HCT116 (cell line): ENCODE measurements around the gene UBE2E2. TPM values are rescaled to one million over a fixed set of nuclear protein-coding genes. Genes with fewer than 3 reads are reported as not detected.

Source experiments
- ATAC-seq: fragments of 200-7000 bp; cut with Tn5 transposase; 2 replicates; pipeline ENCODE4 v1.9.1; 2020; ENCODE audit warnings: mild to moderate bottlenecking, moderate library complexity
- BruUV-seq: library from RNA; stranded (reverse); fragments of 400-500 nt; replicated peaks from 2 replicates; lab custom pipeline; 2021; lab: Mats Ljungman, UMichigan
- CTCF ChIA-PET: fragments of 300-600 bp; sonication (Branson Sonifier 250); formaldehyde crosslinking; loops from one replicate; lab custom pipeline; 2021; ENCODE audit warnings: antibody characterized with exemption; lab: Charles Lee
- POLR2A ChIA-PET: fragments of 300-600, 350-600 bp; sonication (Branson Sonifier 250); formaldehyde crosslinking; loops from one replicate; lab custom pipeline; 2021; ENCODE audit warnings: antibody characterized with exemption; lab: Charles Lee
- RAD21 ChIA-PET, 2 experiments: fragments of 300-600 bp; sonication (Branson Sonifier 250); formaldehyde crosslinking; loops; one replicate each; lab custom pipeline; 2023; ENCODE audit warnings: low total read pairs in 2 of 2; ENCODE audit not compliant: uncharacterized antibody in 2 of 2, unreplicated experiment in 2 of 2, low non-redundant PET in 1 of 2; lab: Charles Lee
- DNase-seq: peaks from one replicate; pipeline ENCODE4 v3.0.0-alpha.2; 2010; ENCODE audit warnings: low read depth, low spot score
- H2AFZ ChIP-seq: fragments of 200-600 bp; shearing (Covaris generic), sonication (generic); 2 replicates; pipeline ENCODE4 v1.6.1; 2017; ENCODE audit warnings: low read depth, mixed run types, mixed read lengths, antibody characterized with exemption, low read length; ENCODE audit not compliant: poor library complexity, severe bottlenecking
- H3K27ac ChIP-seq: 2 replicates; pipeline ENCODE4 v1.5.1; 2012; ENCODE audit warnings: low read depth, low read length
- H3K27me3 ChIP-seq: fragments of 200-600 bp; sonication (generic); 2 replicates; pipeline ENCODE4 v1.6.1; 2016; ENCODE audit warnings: mixed run types, low read length, mixed read lengths; ENCODE audit not compliant: insufficient read depth
- H3K36me3 ChIP-seq, 2 experiments: fragments of 200-500 bp in 1 of 2; fragments of 200-600 bp in 1 of 2; sonication (Bioruptor generic) in 1 of 2; sonication (generic) in 1 of 2; 2 replicates each; pipeline versions ENCODE4 v1.5.1 to v1.6.1; 2014 to 2016; ENCODE audit warnings: low read length in 2 of 2, inconsistent platforms in 1 of 2, mixed read lengths in 1 of 2, mixed run types in 1 of 2; ENCODE audit not compliant: insufficient read depth in 2 of 2, control insufficient read depth in 1 of 2
- H3K4me1 ChIP-seq, 2 experiments: fragments of 200-600 bp in 1 of 2; sonication (generic) in 1 of 2; 2 replicates each; pipeline versions ENCODE4 v1.5.1 to v1.6.1; 2012 to 2017; ENCODE audit warnings: low read length in 2 of 2, inconsistent platforms in 1 of 2, mild to moderate bottlenecking in 1 of 2, mixed read lengths in 1 of 2, mixed run types in 1 of 2, moderate library complexity in 1 of 2; ENCODE audit not compliant: insufficient read depth in 2 of 2, control insufficient read depth in 1 of 2
- H3K4me2 ChIP-seq: fragments of 200-600 bp; sonication (generic); 2 replicates; pipeline ENCODE4 v1.6.1; 2017; ENCODE audit warnings: mixed run types, low read length, mixed read lengths
- H3K4me3 ChIP-seq, 2 experiments: fragments of 200-600 bp in 1 of 2; sonication (generic) in 1 of 2; replicated peaks in 1 of 2; 2 replicates each; pipeline ENCODE4 v1.5.1; 2011 to 2016; ENCODE audit warnings: low read length in 2 of 2, control low read depth in 1 of 2, low read depth in 1 of 2, mild to moderate bottlenecking in 1 of 2, mixed read lengths in 1 of 2, mixed run types in 1 of 2
- H3K79me2 ChIP-seq: fragments of 200-600 bp; sonication (generic); 2 replicates; pipeline ENCODE4 v1.6.1; 2017; ENCODE audit warnings: mild to moderate bottlenecking, mixed run types, low read length, moderate library complexity, mixed read lengths; ENCODE audit not compliant: insufficient read depth
- H3K9ac ChIP-seq: fragments of 200-600 bp; sonication (generic); 2 replicates; pipeline ENCODE4 v1.6.1; 2016; ENCODE audit warnings: low read length, mixed read lengths
- H3K9me2 ChIP-seq: fragments of 200-600 bp; sonication (generic), shearing (Covaris generic); 2 replicates; pipeline ENCODE4 v1.6.1; 2017; ENCODE audit warnings: mixed run types, mild to moderate bottlenecking, moderate library complexity; ENCODE audit not compliant: insufficient read depth
- H3K9me3 ChIP-seq, 2 experiments: fragments of 200-500 bp in 1 of 2; fragments of 200-600 bp in 1 of 2; sonication (Bioruptor generic) in 1 of 2; sonication (generic) in 1 of 2; 2 replicates each; pipeline ENCODE4 v1.6.1; 2014 to 2017; ENCODE audit warnings: low read length in 2 of 2, mixed read lengths in 2 of 2, inconsistent platforms in 1 of 2, low read depth in 1 of 2, mild to moderate bottlenecking in 1 of 2, mixed run types in 1 of 2, moderate library complexity in 1 of 2; ENCODE audit not compliant: control insufficient read depth in 1 of 2, insufficient read depth in 1 of 2
- H4K20me1 ChIP-seq: fragments of 200-600 bp; sonication (generic), shearing (Covaris generic); 2 replicates; pipeline ENCODE4 v1.6.1; 2017; ENCODE audit warnings: mixed run types, mild to moderate bottlenecking, moderate library complexity; ENCODE audit not compliant: insufficient read depth
- CBX3 ChIP-seq: IDR thresholded peaks from 2 replicates; pipeline ENCODE4 v1.6.1; 2012; ENCODE audit warnings: low read depth
- EGR1 ChIP-seq: IDR thresholded peaks from 2 replicates; pipeline ENCODE4 v1.6.1; 2012; ENCODE audit warnings: low read depth
- ELF1 ChIP-seq: IDR thresholded peaks from 2 replicates; pipeline ENCODE4 v1.6.1; 2012; ENCODE audit warnings: low read depth, borderline replicate concordance
- EZH2 ChIP-seq: fragments of 200-600 bp; sonication (generic); IDR thresholded peaks from 2 replicates; pipeline ENCODE4 v1.6.1; 2017; ENCODE audit warnings: antibody characterized with exemption, mixed run types
- EZH2phosphoT487 ChIP-seq: fragments of 200-600 bp; IDR thresholded peaks from 2 replicates; pipeline ENCODE4 v1.6.1; 2018; ENCODE audit warnings: antibody characterized with exemption, borderline replicate concordance
- FOSL1 ChIP-seq: IDR thresholded peaks from 2 replicates; pipeline ENCODE4 v1.6.1; 2012; ENCODE audit warnings: low read depth
- JUND ChIP-seq: IDR thresholded peaks from 2 replicates; pipeline ENCODE4 v1.6.1; 2012
- MAX ChIP-seq: IDR thresholded peaks from 2 replicates; pipeline ENCODE4 v1.6.1; 2012
- POLR2AphosphoS5 ChIP-seq: IDR thresholded peaks from 2 replicates; pipeline ENCODE4 v1.6.1; 2011; ENCODE audit warnings: mild to moderate bottlenecking, low read depth, low read length, moderate library complexity
- RAD21 ChIP-seq: IDR thresholded peaks from 2 replicates; pipeline ENCODE4 v1.6.1; 2012; ENCODE audit warnings: low read depth, mild to moderate bottlenecking
- REST ChIP-seq: IDR thresholded peaks from 2 replicates; pipeline ENCODE4 v1.6.1; 2012; ENCODE audit warnings: low read depth
- SIN3A ChIP-seq: IDR thresholded peaks from 2 replicates; pipeline ENCODE4 v1.6.1; 2012; ENCODE audit warnings: low read depth
- SP1 ChIP-seq: IDR thresholded peaks from 2 replicates; pipeline ENCODE4 v1.6.1; 2012; ENCODE audit warnings: low read depth
- SRF ChIP-seq: IDR thresholded peaks from 2 replicates; pipeline ENCODE4 v1.6.1; 2012; ENCODE audit warnings: low read depth
- YY1 ChIP-seq: IDR thresholded peaks from 2 replicates; pipeline ENCODE4 v1.6.1; 2011; ENCODE audit warnings: low read length, low read depth, moderate library complexity, mild to moderate bottlenecking; ENCODE audit not compliant: insufficient replicate concordance; ENCODE audit errors: extremely low read depth
- ZBTB33 ChIP-seq: IDR thresholded peaks from 2 replicates; pipeline ENCODE4 v1.6.1; 2011; ENCODE audit warnings: mild to moderate bottlenecking, low read length, moderate library complexity; ENCODE audit not compliant: insufficient replicate concordance; ENCODE audit errors: extremely low read depth
- ZFX ChIP-seq: fragments of 450-650 bp; IDR thresholded peaks from 2 replicates; pipeline ENCODE4 v1.6.1; 2017
- ZNF274 ChIP-seq: fragments of 200-500 bp; sonication (Bioruptor generic); IDR thresholded peaks from 2 replicates; pipeline ENCODE4 v1.6.1; 2014; ENCODE audit warnings: mild to moderate bottlenecking, low read depth, low read length, inconsistent platforms
- intact Hi-C: fragments of 100-400 bp; cut with micrococcal nuclease; formaldehyde crosslinking; loops from 2 replicates; pipeline ENCODE4 v1.10.0; 2022
- total RNA-seq: library from RNA; stranded (reverse); gene quantifications from one replicate; pipeline ENCODE4 v1.2.1, GENCODE V29; 2021; ENCODE audit not compliant: unreplicated experiment
- TF ChIP-seq, protein P1 (sequence below), 3 experiments: fragments of 200-600 bp in 1 of 3; sonication (generic) in 1 of 3; IDR thresholded peaks in 2 of 3; conservative IDR thresholded peaks in 1 of 3; 2 replicates each; pipeline ENCODE4 v1.5.1; 2012 to 2017; ENCODE audit warnings: low read depth in 2 of 3, low read length in 2 of 3, antibody characterized with exemption in 1 of 3, borderline replicate concordance in 1 of 3, control low read depth in 1 of 3, mild to moderate bottlenecking in 1 of 3, mixed read lengths in 1 of 3, mixed run types in 1 of 3, moderate library complexity in 1 of 3; ENCODE audit not compliant: insufficient read depth in 1 of 3
- TF ChIP-seq, protein P2 (sequence below): IDR thresholded peaks from 2 replicates; pipeline ENCODE4 v1.6.1; 2012

Gene UBE2E2
- total RNA-seq, 1 experiment from 2014 or later: 21.4 TPM

DNA sequence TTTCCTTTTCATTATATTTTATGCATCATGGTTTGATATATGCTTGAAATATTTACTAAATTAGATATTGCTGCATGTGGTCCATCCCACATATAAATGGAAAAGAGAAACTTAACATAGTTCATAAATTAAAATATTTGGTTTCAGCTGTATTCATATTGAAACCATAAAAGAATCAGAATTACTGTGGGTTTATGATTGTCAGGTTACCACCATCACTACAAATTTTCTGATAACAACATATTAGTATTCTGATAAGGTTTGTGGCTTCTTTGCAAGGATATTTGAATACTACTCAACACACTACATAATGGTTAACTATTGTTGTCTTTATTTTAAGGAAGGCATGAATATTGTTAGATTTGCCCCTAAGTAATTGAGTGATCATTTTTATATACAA lies 235.5 kb downstream of the UBE2E2 start:
- no peak for DNase-seq
- Histone ChIP-seq H3K9me3 (no peaks in the 10 kb centered on the region), H3K27ac (no peak overlapping the region), H3K36me3 (no peaks in the 10 kb centered on the region), H3K4me3 (no peak overlapping the region), H4K20me1 (no peaks in the 10 kb centered on the region), H2AFZ (no peak overlapping the region), H3K4me1 (no peaks in the 10 kb centered on the region), H3K27me3 (no peaks in the 10 kb centered on the region), H3K9me2 (no peaks in the 10 kb centered on the region), H3K9ac (no peak overlapping the region), H3K4me2 (no peak overlapping the region), H3K79me2 (no peaks in the 10 kb centered on the region)
- BruUV-seq: no TSS peak
- ChIA-PET CTCF (no interaction called here), POLR2A (no interaction called here), RAD21 (no interaction called here)
- TF ChIP-seq, protein P1, sequence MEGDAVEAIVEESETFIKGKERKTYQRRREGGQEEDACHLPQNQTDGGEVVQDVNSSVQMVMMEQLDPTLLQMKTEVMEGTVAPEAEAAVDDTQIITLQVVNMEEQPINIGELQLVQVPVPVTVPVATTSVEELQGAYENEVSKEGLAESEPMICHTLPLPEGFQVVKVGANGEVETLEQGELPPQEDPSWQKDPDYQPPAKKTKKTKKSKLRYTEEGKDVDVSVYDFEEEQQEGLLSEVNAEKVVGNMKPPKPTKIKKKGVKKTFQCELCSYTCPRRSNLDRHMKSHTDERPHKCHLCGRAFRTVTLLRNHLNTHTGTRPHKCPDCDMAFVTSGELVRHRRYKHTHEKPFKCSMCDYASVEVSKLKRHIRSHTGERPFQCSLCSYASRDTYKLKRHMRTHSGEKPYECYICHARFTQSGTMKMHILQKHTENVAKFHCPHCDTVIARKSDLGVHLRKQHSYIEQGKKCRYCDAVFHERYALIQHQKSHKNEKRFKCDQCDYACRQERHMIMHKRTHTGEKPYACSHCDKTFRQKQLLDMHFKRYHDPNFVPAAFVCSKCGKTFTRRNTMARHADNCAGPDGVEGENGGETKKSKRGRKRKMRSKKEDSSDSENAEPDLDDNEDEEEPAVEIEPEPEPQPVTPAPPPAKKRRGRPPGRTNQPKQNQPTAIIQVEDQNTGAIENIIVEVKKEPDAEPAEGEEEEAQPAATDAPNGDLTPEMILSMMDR (IDR thresholded peaks at IDR 0.05 in 2 of 3, conservative IDR thresholded peaks at IDR 0.05 in 1 of 3; ENCODE audit: borderline replicate concordance in 1 of 3, insufficient read depth in 1 of 3, low read depth in 2 of 3, low read length in 2 of 3): no peak
- TF ChIP-seq POLR2AphosphoS5 (no peak), SP1 (no peak), MAX (no peak), YY1 (no peak), SRF (no peak), EZH2 (no peak), RAD21 (no peak), ZFX (no peak), EZH2phosphoT487 (no peak), EGR1 (no peak), CBX3 (no peak), SIN3A (no peak), REST (no peak), JUND (no peak), ZNF274 (no peak), FOSL1 (no peak), ZBTB33 (no peak), ELF1 (no peak)
- TF ChIP-seq, protein P2, sequence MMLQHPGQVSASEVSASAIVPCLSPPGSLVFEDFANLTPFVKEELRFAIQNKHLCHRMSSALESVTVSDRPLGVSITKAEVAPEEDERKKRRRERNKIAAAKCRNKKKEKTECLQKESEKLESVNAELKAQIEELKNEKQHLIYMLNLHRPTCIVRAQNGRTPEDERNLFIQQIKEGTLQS: no peak
- ATAC-seq: no peak
- intact Hi-C loops: no loop called here
